Progenitor cell of endocrine pancreas (in vitro differentiated cells): ENCODE results near the gene DDX27. TPM values are rescaled to one million over a fixed set of nuclear protein-coding genes. Genes with fewer than 3 reads are reported as not detected.

ENCODE experiments used
- DNase-seq: peaks from one replicate; pipeline ENCODE4 v3.0.0; 2021; ENCODE audit warnings: low spot score; ENCODE audit not compliant: unreplicated experiment
- H3K27ac Mint-ChIP-seq: 2 replicates; pipeline ENCODE4 v1.8.0; 2021; ENCODE audit warnings: mild to moderate bottlenecking, moderate library complexity, mixed read lengths
- H3K27me3 Mint-ChIP-seq: 2 replicates; pipeline ENCODE4 v1.8.0; 2021; ENCODE audit warnings: mixed read lengths
- H3K36me3 Mint-ChIP-seq: 2 replicates; pipeline ENCODE4 v1.8.0; 2022; ENCODE audit warnings: mixed read lengths; ENCODE audit not compliant: insufficient read depth
- H3K4me1 Mint-ChIP-seq: 2 replicates; pipeline ENCODE4 v1.8.0; 2021; ENCODE audit warnings: low read depth, mixed read lengths
- H3K4me3 Mint-ChIP-seq: 2 replicates; pipeline ENCODE4 v1.8.0; 2021; ENCODE audit warnings: low read depth, mild to moderate bottlenecking, moderate library complexity, mixed read lengths
- H3K9me3 Mint-ChIP-seq: 2 replicates; pipeline ENCODE4 v1.8.0; 2021; ENCODE audit warnings: low read depth, mixed read lengths
- CTCF ChIP-seq: fragments of 200-600 bp; sonication (generic); IDR thresholded peaks from one replicate; pipeline ENCODE4 v1.5.0; 2021; ENCODE audit warnings: antibody characterized with exemption, mild to moderate bottlenecking; ENCODE audit not compliant: unreplicated experiment
- total RNA-seq: library from RNA; stranded (reverse); gene quantifications from 2 replicates; pipeline ENCODE4 v1.2.1, GENCODE V29; 2021

The DDX27 gene
- total RNA-seq, 1 donor from 2014 or later, result 41.7 TPM

GRCh38 chr20:49199729-49200293, 19.4 kb upstream of the DDX27 start:
- no peak for TF ChIP-seq CTCF
- no peaks in the 10 kb centered on the region for H3K27me3 Mint-ChIP-seq

GRCh38 chr20:49203011-49203410, 16.2 kb upstream of the DDX27 start:
- no peaks in the 10 kb centered on the region for H3K27me3 Mint-ChIP-seq
- no peaks in the 10 kb centered on the region for H3K36me3 Mint-ChIP-seq
- DNase-seq, result no peak
- no peak overlapping the region for H3K4me3 Mint-ChIP-seq
- peaks cover 3% of the 10 kb centered on the region for H3K9me3 Mint-ChIP-seq
- TF ChIP-seq CTCF, result no peak
- no peak overlapping the region for H3K27ac Mint-ChIP-seq
- H3K4me1 Mint-ChIP-seq, result no peaks in the 10 kb centered on the region

More at GRCh38 chr20:49199729-49200293, 19.4 kb upstream of the DDX27 start:
- no peaks in the 10 kb centered on the region for H3K36me3 Mint-ChIP-seq
- DNase-seq, result no peak
- H3K27ac Mint-ChIP-seq, result no peak overlapping the region
- no peak overlapping the region for H3K4me3 Mint-ChIP-seq
- H3K4me1 Mint-ChIP-seq, result no peaks in the 10 kb centered on the region
- H3K9me3 Mint-ChIP-seq, result peaks cover 3% of the 10 kb centered on the region

- no peak for DNase-seq
- Mint-ChIP-seq H3K36me3 (no peaks in the 10 kb centered on the region), H3K27me3 (no peaks in the 10 kb centered on the region), H3K27ac (no peak overlapping the region), H3K9me3 (peaks cover 3% of the 10 kb centered on the region), H3K4me3 (no peak overlapping the region), H3K4me1 (no peaks in the 10 kb centered on the region)
- no peak for TF ChIP-seq CTCF
Measured at GRCh38 chr20:49203746-49204145, 15.5 kb upstream of the DDX27 start.

- Mint-ChIP-seq H3K4me3 (no peak overlapping the region), H3K27ac (no peak overlapping the region), H3K4me1 (no peaks in the 10 kb centered on the region), H3K9me3 (peaks cover 6% of the 10 kb centered on the region), H3K36me3 (no peaks in the 10 kb centered on the region), H3K27me3 (no peaks in the 10 kb centered on the region)
- no peak for TF ChIP-seq CTCF
- DNase-seq, result no peak
Measured at GRCh38 chr20:49207076-49207475, 12.1 kb upstream of the DDX27 start.

GRCh38 chr20:49210101-49210756, 9.0 kb upstream of the DDX27 start:
- Mint-ChIP-seq H3K4me1 (no peaks in the 10 kb centered on the region), H3K27ac (no peak overlapping the region), H3K36me3 (no peaks in the 10 kb centered on the region), H3K4me3 (no peak overlapping the region), H3K27me3 (no peaks in the 10 kb centered on the region), H3K9me3 (peaks cover 6% of the 10 kb centered on the region)
- TF ChIP-seq CTCF, result no peak
- no peak for DNase-seq
